CD14-positive monocyte (primary cell): ENCODE measurements around the gene IL17RA. TPM values are rescaled to one million over a fixed set of nuclear protein-coding genes. Genes with fewer than 3 reads are reported as not detected.

Experiments used
- DNase-seq, 3 donors: peaks; one replicate each; pipeline ENCODE4 v3.0.0-alpha.2; 2011 to 2022
- H2AFZ ChIP-seq: 2 replicates; pipeline ENCODE4 v1.6.0; 2012; ENCODE audit warnings: mild to moderate bottlenecking, low read depth, low read length, inconsistent platforms; ENCODE audit not compliant: insufficient read depth, poor library complexity, severe bottlenecking
- H3K27ac ChIP-seq, 2 donors: 1 replicate in 1 of 2; 2 replicates in 1 of 2; pipeline ENCODE4 v1.5.1; 2012 to 2013; ENCODE audit warnings: low read length in 2 of 2, control low read depth in 1 of 2, inconsistent platforms in 1 of 2, low read depth in 1 of 2, mild to moderate bottlenecking in 1 of 2
- H3K27me3 ChIP-seq, 2 donors: one replicate each; pipeline versions ENCODE4 v1.6.0 to v1.6.1; 2011 to 2013; ENCODE audit warnings: low read length in 2 of 2; ENCODE audit not compliant: control insufficient read depth in 2 of 2, insufficient read depth in 2 of 2
- H3K36me3 ChIP-seq, 2 donors: replicated peaks in 1 of 2; 1 replicate in 1 of 2; 2 replicates in 1 of 2; pipeline versions ENCODE4 v1.5.1 to v1.6.1; 2012 to 2013; ENCODE audit warnings: low read length in 2 of 2, control low read depth in 1 of 2, inconsistent platforms in 1 of 2, mild to moderate bottlenecking in 1 of 2; ENCODE audit not compliant: insufficient read depth in 2 of 2, control insufficient read depth in 1 of 2
- H3K4me1 ChIP-seq, 2 donors: 1 replicate in 1 of 2; 2 replicates in 1 of 2; pipeline versions ENCODE4 v1.5.1 to v1.6.1; 2012 to 2013; ENCODE audit warnings: low read length in 2 of 2, control low read depth in 1 of 2, inconsistent platforms in 1 of 2, mild to moderate bottlenecking in 1 of 2, moderate library complexity in 1 of 2; ENCODE audit not compliant: insufficient read depth in 2 of 2, control insufficient read depth in 1 of 2
- H3K4me2 ChIP-seq: replicated peaks from 2 replicates; pipeline ENCODE3; 2012; ENCODE audit warnings: low read length, moderate library complexity, mild to moderate bottlenecking; ENCODE audit not compliant: poor library complexity, severe bottlenecking; ENCODE audit errors: extremely low read depth
- H3K4me3 ChIP-seq, 3 experiments: fragments of 200-600 bp in 1 of 3; sonication (generic) in 1 of 3; replicated peaks in 1 of 3; 1 replicate in 2 of 3; 2 replicates in 1 of 3; pipeline ENCODE4 v1.5.1; 2011 to 2013; ENCODE audit warnings: low read length in 3 of 3, mild to moderate bottlenecking in 3 of 3, control low read depth in 2 of 3, low read depth in 2 of 3, inconsistent platforms in 1 of 3, moderate library complexity in 1 of 3
- H3K79me2 ChIP-seq: 2 replicates; pipeline ENCODE4 v1.6.0; 2012; ENCODE audit warnings: mild to moderate bottlenecking, control low read depth, inconsistent platforms, low read length, moderate library complexity; ENCODE audit not compliant: insufficient read depth
- H3K9ac ChIP-seq: 2 replicates; pipeline ENCODE4 v1.6.0; 2017; ENCODE audit warnings: low read length, mild to moderate bottlenecking; ENCODE audit not compliant: insufficient read depth, poor library complexity, severe bottlenecking
- H3K9me3 ChIP-seq, 2 donors: replicated peaks in 1 of 2; 1 replicate in 1 of 2; 2 replicates in 1 of 2; pipeline versions ENCODE4 v1.5.1 to v1.6.1; 2012 to 2013; ENCODE audit warnings: low read length in 2 of 2, control low read depth in 1 of 2; ENCODE audit not compliant: control insufficient read depth in 1 of 2, insufficient read depth in 1 of 2
- H4K20me1 ChIP-seq: 2 replicates; pipeline ENCODE4 v1.6.0; 2012; ENCODE audit warnings: mild to moderate bottlenecking, low read length, control low read depth, moderate library complexity; ENCODE audit not compliant: insufficient read depth
- H3K27ac Mint-ChIP-seq, 7 donors: one replicate each; pipeline ENCODE4 v1.8.0; 2020; ENCODE audit warnings: mild to moderate bottlenecking in 7 of 7, mixed read lengths in 7 of 7, moderate library complexity in 6 of 7, inconsistent platforms in 2 of 7
- H3K27me3 Mint-ChIP-seq, 3 donors: one replicate each; pipeline ENCODE4 v1.8.0; 2021 to 2022; ENCODE audit warnings: low read depth in 3 of 3, mild to moderate bottlenecking in 3 of 3, mixed read lengths in 3 of 3, moderate library complexity in 3 of 3, inconsistent platforms in 1 of 3
- H3K36me3 Mint-ChIP-seq, 2 donors: one replicate each; pipeline ENCODE4 v1.8.0; 2020; ENCODE audit warnings: mixed read lengths in 2 of 2, inconsistent platforms in 1 of 2, mild to moderate bottlenecking in 1 of 2
- H3K4me1 Mint-ChIP-seq: one replicate; pipeline ENCODE4 v1.8.0; 2020; ENCODE audit warnings: mild to moderate bottlenecking, mixed read lengths
- H3K4me3 Mint-ChIP-seq, 2 donors: one replicate each; pipeline ENCODE4 v1.8.0; 2020; ENCODE audit warnings: mild to moderate bottlenecking in 2 of 2, mixed read lengths in 2 of 2, moderate library complexity in 1 of 2
- H3K9me3 Mint-ChIP-seq, 7 donors: one replicate each; pipeline ENCODE4 v1.8.0; 2020 to 2022; ENCODE audit warnings: mixed read lengths in 7 of 7, mild to moderate bottlenecking in 6 of 7, moderate library complexity in 6 of 7, inconsistent platforms in 2 of 7
- WGBS: methylation state at CpG from one replicate; pipeline ENCODE4 v1.1.5; 2013; ENCODE audit warnings: missing lambda C conversion rate; ENCODE audit not compliant: insufficient coverage; 5-methylcytosine and 5-hydroxymethylcytosine counted together
- intact Hi-C, 2 donors: fragments of 100-400 bp; cut with micrococcal nuclease; formaldehyde crosslinking; loops; one replicate each; pipeline versions ENCODE4 v1.15.0 to v1.15.1; 2023
- polyA plus RNA-seq, 3 donors: library from polyadenylated mRNA; depleted of rRNA in 1 of 3; unstranded in 2 of 3; stranded (reverse) in 1 of 3; fragments of 300-500 nt in 2 of 3; fragments of >200 nt in 1 of 3; fragmentation: Illumina TruSeq in 2 of 3; gene quantifications; 1 replicate in 2 of 3; 2 replicates in 1 of 3; pipeline ENCODE4 v1.2.3, GENCODE V29; 2012 to 2021
- TF ChIP-seq, protein P1 (sequence below): fragments of 200-600 bp; IDR thresholded peaks from one replicate; pipeline ENCODE4 v1.8.0; 2022; ENCODE audit warnings: antibody characterized with exemption, mild to moderate bottlenecking

The IL17RA gene
- polyA plus RNA-seq, 3 donors: 68.3 to 118 (median 96.7) TPM

DNA sequence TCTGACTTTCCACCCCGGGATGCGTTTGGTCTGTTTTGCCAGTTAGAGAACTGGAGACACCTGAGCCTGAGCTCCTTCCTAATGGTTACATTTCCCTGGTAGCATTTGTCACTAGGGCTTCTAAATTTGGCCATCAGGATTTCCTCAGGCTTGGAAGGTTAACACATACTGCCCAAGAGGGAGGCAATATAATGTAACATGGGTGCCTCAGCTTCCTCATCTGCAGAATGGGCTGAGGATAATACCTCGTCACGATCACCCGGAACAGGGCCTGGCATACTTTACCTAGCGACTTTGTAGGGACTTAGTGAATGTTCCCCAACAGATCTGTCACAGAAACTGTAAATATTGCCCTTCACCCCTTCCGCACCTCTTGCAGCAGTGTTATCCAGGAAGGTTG, 11.3 kb downstream of the IL17RA start:
- Histone ChIP-seq H3K4me2 (peak overlapping the region; percentile 42), H3K9me3 (no peaks in the 10 kb centered on the region), H2AFZ (no peak overlapping the region), H3K79me2 (peaks cover 97% of the 10 kb centered on the region), H3K4me3 (peak overlapping the region in 1 of 3 experiments; percentile 57), H4K20me1 (peaks cover 95% of the 10 kb centered on the region), H3K9ac (peak overlapping the region; percentile 6), H3K27ac (peak overlapping the region; percentile 80 to 87), H3K36me3 (peaks cover 47 to 55% of the 10 kb centered on the region in 2 donors), H3K27me3 (no peaks in the 10 kb centered on the region), H3K4me1 (peaks cover 98 to 100% of the 10 kb centered on the region in 2 donors)
- WGBS: no CpG with 5 or more reads among the region's 7 CpGs
- peaks cover 98% of the 10 kb centered on the region for H3K4me1 Mint-ChIP-seq
- H3K36me3 Mint-ChIP-seq: peaks cover 56 to 82% of the 10 kb centered on the region in 2 donors
- peak overlapping the region in 1 of 2 donors; percentile 86 for H3K4me3 Mint-ChIP-seq
- TF ChIP-seq, protein P1, sequence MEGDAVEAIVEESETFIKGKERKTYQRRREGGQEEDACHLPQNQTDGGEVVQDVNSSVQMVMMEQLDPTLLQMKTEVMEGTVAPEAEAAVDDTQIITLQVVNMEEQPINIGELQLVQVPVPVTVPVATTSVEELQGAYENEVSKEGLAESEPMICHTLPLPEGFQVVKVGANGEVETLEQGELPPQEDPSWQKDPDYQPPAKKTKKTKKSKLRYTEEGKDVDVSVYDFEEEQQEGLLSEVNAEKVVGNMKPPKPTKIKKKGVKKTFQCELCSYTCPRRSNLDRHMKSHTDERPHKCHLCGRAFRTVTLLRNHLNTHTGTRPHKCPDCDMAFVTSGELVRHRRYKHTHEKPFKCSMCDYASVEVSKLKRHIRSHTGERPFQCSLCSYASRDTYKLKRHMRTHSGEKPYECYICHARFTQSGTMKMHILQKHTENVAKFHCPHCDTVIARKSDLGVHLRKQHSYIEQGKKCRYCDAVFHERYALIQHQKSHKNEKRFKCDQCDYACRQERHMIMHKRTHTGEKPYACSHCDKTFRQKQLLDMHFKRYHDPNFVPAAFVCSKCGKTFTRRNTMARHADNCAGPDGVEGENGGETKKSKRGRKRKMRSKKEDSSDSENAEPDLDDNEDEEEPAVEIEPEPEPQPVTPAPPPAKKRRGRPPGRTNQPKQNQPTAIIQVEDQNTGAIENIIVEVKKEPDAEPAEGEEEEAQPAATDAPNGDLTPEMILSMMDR: no peak
- H3K27ac Mint-ChIP-seq: peak overlapping the region; percentile 78 to 97 (median 95)
- DNase-seq: no peak
- H3K9me3 Mint-ChIP-seq: peaks cover 0 to 2% (median 0%) of the 10 kb centered on the region in 7 donors
- intact Hi-C loops: no loop called here
- H3K27me3 Mint-ChIP-seq: peaks cover 0 to 2% (median 0%) of the 10 kb centered on the region in 3 donors

DNA sequence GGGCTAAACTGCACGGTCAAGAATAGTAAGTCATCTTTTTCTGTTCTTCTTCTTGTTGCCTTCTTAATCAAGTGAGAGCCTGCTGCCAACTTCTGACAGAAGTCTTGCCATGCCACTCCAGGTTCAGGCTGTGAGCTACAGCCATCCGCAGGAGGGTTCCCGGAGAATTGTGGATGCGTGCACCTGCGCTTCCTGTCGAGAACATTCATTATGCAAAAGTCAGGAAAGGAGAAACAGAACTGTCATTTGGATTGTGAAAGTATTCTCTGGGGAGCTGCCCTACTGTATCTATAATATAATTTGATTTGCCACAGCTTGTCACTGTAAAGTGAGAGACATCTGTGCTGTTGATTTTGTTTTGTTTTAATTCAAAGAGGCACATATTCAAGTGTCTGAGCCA, 12.3 kb downstream of the IL17RA start:
- Histone ChIP-seq H3K36me3 (peaks cover 56 to 64% of the 10 kb centered on the region in 2 donors), H3K27me3 (no peaks in the 10 kb centered on the region), H4K20me1 (peaks cover 95% of the 10 kb centered on the region), H2AFZ (no peak overlapping the region), H3K79me2 (peaks cover 97% of the 10 kb centered on the region), H3K4me1 (peaks cover 98 to 100% of the 10 kb centered on the region in 2 donors), H3K4me2 (peak overlapping the region; percentile 54), H3K9me3 (no peaks in the 10 kb centered on the region), H3K9ac (no peak overlapping the region), H3K27ac (peak overlapping the region; percentile 80 to 87), H3K4me3 (peak overlapping the region in 1 of 3 experiments; percentile 57)
- peaks cover 59 to 89% of the 10 kb centered on the region in 2 donors for H3K36me3 Mint-ChIP-seq
- H3K27ac Mint-ChIP-seq: peak overlapping the region; percentile 78 to 97 (median 95)
- H3K4me1 Mint-ChIP-seq: peaks cover 98% of the 10 kb centered on the region
- peaks cover 0 to 2% (median 0%) of the 10 kb centered on the region in 3 donors for H3K27me3 Mint-ChIP-seq
- peaks cover 0 to 3% (median 0%) of the 10 kb centered on the region in 7 donors for H3K9me3 Mint-ChIP-seq
- 0% methylated on average over 3 of the region's 6 CpGs for WGBS
- TF ChIP-seq, protein P1: no peak
- no peak for DNase-seq
- peak overlapping the region; percentile 60 to 86 for H3K4me3 Mint-ChIP-seq
- intact Hi-C loops: no loop called here
